ENCODE results near the gene KCNT1.

The KCNT1 gene

DNA sequence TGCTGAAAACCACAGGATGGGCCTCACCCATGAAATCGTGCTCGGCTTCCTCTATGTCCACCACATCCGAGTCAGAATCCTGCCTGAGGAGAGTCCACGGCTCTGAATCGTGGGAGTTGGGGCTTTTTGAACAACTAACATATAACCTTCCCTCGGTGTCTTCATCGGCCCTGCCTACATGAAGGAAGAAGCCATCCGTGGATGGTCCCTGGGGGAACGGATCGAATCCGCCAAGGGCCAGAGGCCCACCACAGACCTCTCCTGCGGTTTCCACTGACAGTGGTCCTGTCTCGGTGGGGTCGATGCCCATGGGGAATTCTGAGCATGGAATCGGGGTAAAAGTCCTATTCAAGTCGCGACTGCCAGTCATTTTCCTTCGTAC, 120.4 kb downstream of the KCNT1 start:
- DNase-seq = no peak

DNA sequence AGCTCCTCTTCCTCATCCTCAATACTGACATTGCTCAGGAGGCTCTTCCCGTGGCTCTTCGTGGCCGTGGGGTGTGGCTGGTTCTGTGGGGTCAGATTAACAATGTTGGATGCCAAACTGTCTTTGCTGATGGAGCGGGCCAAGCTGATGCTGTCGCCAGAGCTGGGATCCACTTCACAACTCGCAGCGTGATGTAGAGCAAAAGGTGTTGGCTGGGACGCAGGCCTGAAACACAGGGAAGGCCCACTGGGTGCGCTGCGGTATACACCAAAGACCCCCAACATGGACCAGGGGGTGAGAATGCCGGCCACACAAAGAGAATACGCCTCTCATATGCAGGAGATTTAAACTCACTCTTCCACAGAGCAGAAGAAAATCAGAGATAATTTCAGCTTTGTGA, 121.1 kb downstream of the KCNT1 start:
- DNase-seq = no peak

DNA sequence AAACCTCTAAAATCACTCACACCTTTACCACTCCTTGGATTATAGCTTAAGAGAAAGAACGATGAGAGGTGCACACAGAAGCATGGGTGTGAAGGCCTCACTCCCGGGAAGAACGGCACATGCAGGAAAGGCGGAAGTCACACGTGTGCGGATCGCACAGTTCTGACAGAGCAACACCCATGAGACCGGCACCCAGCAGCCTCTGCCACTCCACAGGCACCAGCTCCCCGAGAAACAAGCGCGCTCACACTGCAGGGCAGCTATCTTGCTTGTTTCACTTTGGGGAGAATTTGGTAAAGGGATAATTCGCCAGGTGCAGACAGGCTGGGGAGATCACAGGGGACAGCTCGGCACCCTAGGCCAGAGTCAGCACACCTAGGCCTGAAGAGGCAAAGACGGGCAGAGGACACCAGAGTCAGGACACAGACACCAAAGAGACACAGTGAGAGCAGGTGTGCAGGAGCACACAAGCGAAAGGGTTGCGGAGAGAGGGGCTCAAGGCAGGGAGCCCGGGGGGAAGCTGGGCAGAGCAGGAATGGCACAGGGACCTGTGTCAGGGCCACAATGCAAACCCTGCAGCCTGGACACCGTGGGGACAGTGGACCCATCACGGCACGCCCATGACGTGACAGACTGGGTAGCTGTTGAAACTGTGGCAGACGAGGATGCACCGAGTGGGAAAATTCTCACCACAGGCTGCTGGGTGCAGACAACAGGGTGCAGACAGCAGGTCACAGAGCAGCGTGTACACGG, 123.6 kb downstream of the KCNT1 start:
- DNase-seq = no peak

DNA sequence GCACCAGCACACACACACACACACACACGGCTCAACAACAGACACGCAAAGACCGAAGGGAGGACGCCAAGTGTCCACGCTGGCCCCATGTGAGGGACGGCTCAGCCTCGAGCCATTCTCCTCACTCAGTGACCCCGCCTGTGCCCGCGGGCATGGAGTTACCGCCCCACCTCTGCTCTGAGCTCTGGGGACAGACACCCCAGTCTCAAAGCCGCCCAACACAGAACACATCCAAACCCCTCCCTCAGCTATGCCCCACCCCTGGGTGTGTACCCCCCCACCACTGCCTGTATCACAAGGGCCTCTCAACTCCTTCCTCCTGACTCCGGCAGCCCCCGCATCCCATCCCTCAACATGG, 124.2 kb downstream of the KCNT1 start:
- no peak for DNase-seq

DNA sequence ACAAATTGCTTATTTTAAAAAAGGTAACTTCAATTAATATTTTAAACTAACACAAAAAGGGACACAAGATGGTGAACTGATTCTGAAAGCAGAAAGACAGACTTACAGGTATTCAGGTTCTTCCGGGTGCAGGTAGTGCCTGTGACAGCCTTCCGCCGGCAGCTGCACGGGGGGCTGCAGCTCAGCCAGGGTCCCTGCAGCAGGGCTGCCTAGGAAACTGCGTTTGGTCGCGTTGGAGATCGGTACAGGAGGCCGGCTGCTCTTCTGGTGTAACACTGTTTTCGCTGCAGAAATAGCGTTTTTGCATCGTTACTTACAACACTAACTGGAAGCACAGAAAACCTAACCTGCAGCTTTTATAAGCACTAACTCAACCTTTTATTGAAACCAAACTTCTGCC, 125.3 kb downstream of the KCNT1 start:
- no peak for DNase-seq

DNA sequence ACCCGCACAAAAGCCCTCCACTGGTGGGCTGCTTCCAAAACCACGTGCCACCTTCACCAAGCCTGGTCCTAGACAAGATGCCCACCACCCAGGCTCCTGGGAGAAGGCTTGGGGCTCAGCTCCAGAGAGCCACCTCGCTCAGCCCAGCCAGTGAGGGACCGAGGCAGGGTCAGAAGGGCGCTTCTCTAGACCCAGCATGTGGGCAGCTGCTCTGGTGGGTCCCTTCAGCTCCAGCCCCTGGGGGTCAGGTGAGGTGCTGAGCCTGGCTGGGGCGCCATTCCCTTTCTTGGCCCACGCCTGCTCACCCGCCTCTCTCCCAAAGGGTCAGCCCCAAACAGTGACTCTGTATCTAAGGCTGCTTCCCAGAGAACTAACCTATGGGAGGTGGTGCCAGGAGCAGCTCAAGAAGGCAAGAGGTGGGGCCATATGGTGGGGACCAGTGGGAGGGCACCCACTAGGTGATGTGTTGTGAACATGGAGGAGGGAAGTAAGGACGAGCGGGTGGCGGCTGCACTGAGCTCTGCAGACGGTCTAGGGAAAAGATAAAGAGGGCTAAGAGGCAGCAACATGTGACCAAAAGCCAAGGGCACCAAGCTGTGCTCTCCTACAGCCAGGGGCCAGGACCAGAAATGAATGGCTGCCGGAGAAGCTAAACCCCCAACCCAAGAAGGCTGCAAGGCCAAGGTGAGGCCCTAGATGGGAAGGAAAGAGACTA, 126.0 kb downstream of the KCNT1 start:
- DNase-seq = no peak

DNA sequence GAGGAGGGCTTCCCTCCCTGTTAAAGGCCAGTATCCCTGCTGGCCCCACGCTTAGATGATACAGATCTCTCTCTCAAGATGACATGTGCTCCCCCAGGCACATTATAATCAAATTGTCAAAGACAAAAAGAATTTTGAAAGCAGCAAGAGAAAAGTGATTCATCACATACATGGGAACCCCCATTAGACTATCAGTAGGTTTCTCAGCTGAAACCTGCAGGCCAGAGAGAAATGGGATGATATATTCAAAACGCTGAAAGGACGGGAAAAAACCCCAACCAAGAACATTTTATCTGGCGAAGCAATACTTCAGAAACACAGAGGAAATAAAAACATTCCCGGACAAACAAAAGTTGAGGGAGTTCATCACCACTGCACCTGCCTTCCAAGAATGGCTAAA, 126.7 kb downstream of the KCNT1 start:
- no peak for DNase-seq

DNA sequence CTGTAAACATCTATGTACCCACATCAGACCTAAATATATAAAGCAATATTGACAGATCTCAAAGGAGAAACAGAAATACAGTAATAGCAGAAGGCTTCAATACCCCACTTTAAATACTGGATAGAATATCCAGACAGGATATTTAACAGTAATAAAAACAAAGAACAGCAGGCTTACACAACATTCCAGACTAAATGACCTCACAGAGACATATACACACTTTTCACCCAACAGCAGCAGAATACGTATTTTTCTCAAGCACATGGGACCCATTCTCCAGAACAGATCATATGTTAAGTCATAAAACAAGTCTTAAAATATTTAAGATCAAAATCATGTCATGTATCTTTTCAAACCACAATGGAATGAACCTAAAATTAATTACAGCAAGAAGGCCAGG, 128.5 kb downstream of the KCNT1 start:
- peak; percentile 20 for DNase-seq

DNA sequence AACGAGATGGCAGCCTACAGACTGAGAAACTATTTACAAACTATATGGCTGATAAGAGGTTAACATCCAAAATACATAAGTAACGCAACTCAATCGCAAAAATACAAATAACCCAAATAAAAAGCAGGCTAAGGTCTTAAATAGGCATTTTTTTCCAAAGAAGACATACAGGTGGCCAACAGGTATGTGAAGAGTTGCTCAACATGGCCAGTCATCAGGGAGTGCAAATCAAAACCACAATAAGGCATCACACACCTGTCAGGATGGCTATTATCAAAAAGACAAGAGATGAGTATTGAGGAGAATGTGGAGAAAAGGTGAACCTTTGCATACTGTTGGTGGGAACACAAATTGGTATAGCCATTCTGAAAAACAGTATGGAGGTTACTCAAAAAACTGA, 131.9 kb downstream of the KCNT1 start:
- no peak for DNase-seq

DNA sequence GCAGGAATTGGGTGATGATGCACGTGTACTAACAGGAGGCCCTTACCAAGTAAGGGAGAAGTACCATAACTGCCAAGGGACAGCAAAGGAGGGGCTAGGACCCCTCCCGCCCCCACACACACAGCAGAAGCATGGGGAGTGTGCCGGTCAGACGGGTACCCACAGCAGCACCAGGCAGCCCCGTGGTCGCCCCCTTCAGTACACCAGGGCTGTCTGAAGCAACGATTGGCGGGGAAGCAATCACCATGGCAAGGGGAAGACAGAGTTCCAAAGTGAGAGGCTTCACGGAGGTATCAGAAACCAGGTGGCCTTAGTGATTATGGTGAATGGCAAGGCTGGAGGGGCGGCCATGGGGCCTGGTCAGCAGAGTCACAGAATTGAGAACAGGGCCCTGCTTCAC, 133.1 kb downstream of the KCNT1 start:
- DNase-seq = no peak

DNA sequence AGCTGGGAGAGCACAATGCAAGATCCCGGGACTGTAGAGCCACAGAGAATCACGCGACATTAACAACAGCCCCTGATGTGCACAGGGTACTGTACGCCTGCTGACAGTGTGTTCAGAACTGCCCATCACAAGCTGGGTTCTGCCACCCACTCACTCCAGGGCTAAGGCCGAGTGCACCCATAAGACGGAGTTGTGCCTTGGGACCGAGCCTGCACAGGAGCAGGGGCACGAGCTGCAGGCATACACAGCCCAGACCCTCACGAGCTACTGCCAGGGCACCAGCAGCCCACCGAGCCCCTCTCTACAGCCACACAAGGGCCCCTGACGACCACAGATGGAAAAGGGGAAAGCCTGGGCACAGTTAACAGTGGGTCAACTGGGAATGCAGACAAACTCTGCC, 137.5 kb downstream of the KCNT1 start:
- DNase-seq = no peak

DNA sequence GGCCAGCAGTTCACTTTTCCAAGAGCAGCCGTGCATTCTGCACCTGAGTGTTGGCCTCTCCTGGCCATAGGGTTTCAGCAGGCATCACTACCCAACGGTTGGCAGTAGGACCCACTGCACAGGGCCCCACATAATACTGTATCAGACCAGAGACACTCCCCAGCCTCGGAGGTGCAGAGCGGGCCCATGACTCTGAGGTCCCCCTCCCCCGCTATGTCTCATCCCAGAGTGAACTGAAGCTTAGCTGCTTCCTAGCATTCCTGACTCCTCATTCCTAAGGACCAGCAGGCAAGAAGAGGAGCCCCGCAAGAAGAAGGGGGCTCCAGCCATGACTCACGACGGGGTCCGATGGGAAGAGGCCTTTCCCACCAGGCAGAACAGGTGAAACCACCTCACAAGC, 138.1 kb downstream of the KCNT1 start:
- DNase-seq = no peak

DNA sequence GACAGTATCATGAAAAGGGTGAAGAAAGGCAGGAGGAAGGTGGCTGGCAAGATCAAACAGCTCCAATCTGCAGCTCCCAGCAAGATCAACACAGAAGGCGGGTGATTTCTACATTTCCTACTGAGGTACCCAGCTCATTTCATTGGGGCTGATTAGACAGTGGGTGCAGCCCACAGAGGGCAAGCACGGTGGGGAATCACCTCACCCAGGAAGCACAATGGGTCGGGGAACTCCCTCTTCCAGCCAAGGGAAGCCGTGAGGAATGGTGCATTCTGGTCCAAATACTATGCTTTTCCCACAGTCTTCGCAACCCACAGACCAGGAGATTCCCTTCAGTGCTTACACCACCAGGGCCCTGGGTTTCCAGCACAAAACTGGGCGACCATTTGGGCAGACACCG, 138.6 kb downstream of the KCNT1 start:
- DNase-seq = no peak
